Duodenal mucosa (tissue), 2 donors: ENCODE measurements around the gene RERE.

Experiments
- H3K27ac ChIP-seq: one replicate; pipeline ENCODE4 v1.7.0; 2013; ENCODE audit warnings: low read depth, low read length
- H3K27me3 ChIP-seq, 2 donors: one replicate each; pipeline ENCODE4 v1.7.0; 2013; ENCODE audit warnings: low read length in 2 of 2, control low read depth in 1 of 2; ENCODE audit not compliant: insufficient read depth in 2 of 2, control insufficient read depth in 1 of 2
- H3K36me3 ChIP-seq, 2 donors: one replicate each; pipeline ENCODE4 v1.7.0; 2013; ENCODE audit warnings: low read length in 2 of 2, control low read depth in 1 of 2; ENCODE audit not compliant: insufficient read depth in 2 of 2, control insufficient read depth in 1 of 2
- H3K4me1 ChIP-seq, 2 donors: one replicate each; pipeline ENCODE4 v1.7.0; 2013; ENCODE audit warnings: low read length in 2 of 2, control low read depth in 1 of 2; ENCODE audit not compliant: insufficient read depth in 2 of 2, control insufficient read depth in 1 of 2
- H3K4me3 ChIP-seq, 2 donors: one replicate each; pipeline ENCODE4 v1.7.0; 2013; ENCODE audit warnings: low read length in 2 of 2, low read depth in 1 of 2
- H3K9ac ChIP-seq, 2 donors: one replicate each; pipeline ENCODE4 v1.7.0; 2013; ENCODE audit warnings: low read length in 2 of 2, low read depth in 1 of 2
- H3K9me3 ChIP-seq, 2 donors: one replicate each; pipeline ENCODE4 v1.7.0; 2013; ENCODE audit warnings: low read length in 2 of 2, control low read depth in 1 of 2; ENCODE audit not compliant: control insufficient read depth in 1 of 2

Gene RERE

DNA sequence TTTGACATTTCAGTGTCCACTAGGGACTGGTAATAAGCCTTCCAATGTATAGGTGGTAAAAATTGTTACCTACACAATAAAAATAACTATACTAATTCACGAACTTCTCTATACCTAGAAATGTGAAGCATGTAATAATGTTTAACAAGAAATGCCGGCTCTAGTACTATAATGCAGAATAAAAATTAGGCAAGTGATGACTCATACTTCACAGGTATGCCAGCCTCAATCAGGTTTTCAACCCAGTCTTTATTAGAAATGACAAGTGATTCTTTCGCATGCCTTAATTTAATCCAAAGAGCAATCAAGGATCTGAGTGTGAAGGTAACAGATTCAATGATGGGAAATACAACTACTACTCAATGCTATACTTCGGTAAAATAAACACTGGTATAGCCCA, 134.9 kb downstream of the RERE start:
- H3K27me3 ChIP-seq, result no peaks in the 10 kb centered on the region
- no peak overlapping the region for H3K27ac ChIP-seq
- no peak overlapping the region for H3K9ac ChIP-seq
- no peaks in the 10 kb centered on the region for H3K36me3 ChIP-seq
- no peak overlapping the region for H3K4me3 ChIP-seq
- H3K4me1 ChIP-seq, result peaks cover 10 to 39% of the 10 kb centered on the region in 2 donors
- H3K9me3 ChIP-seq, result no peaks in the 10 kb centered on the region

- no peaks in the 10 kb centered on the region for H3K27me3 ChIP-seq
- no peak overlapping the region for H3K27ac ChIP-seq
- H3K4me1 ChIP-seq, result peaks cover 10 to 33% of the 10 kb centered on the region in 2 donors
- H3K9ac ChIP-seq, result no peak overlapping the region
- H3K4me3 ChIP-seq, result no peak overlapping the region
- H3K36me3 ChIP-seq, result no peaks in the 10 kb centered on the region
- no peaks in the 10 kb centered on the region for H3K9me3 ChIP-seq
Observed at GRCh38 chr1:8681911-8682310, 135.5 kb downstream of the RERE start.

DNA sequence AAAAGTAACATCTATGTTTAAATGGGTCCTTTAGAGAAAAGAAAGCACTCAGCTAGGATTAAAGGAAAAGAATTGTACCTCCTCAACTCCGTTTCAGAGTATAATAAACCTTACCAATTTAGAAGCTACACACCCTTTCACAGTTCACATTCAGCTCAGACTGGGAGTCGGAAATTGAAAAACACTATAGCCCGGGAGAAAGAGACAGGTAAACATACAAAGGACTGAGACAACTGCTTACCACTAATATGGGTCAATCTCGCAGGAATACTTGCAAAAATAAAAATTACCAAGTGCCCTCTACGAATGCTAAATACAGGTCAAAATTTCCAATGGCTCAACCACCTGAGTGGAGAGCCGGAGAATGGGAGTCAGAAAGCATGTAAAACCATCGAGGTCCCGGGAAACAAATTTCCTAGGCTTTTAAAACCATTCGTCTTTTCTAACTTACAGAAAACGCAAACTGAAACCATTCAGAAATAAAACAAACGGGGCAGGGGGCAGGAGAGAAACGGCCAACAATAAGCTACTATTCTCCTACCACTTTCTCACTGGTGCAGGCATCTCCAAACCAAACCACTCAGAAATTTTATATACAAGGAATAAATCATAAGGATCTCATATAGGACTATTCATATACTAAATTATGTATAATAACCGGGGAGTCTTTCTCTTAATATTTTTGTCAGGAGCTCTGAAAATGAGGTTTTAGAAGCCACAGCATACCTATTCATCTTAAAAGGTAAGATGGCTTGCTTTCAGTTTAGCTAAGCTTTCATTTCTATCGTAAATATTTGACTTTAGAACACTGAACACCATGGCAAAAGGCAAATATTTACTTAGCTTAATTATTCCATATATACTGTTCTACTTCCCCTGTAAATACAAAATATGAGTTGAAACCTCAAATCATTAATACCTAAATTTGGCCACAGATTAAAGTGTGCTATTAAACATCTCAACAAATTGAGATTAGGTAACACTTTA, 136.5 kb downstream of the RERE start:
- H3K4me1 ChIP-seq, result peaks cover 10 to 30% of the 10 kb centered on the region in 2 donors
- peak overlapping the region; percentile 28 to 49 for H3K9ac ChIP-seq
- H3K27me3 ChIP-seq, result no peaks in the 10 kb centered on the region
- H3K9me3 ChIP-seq, result no peaks in the 10 kb centered on the region
- H3K27ac ChIP-seq, result no peak overlapping the region
- no peaks in the 10 kb centered on the region for H3K36me3 ChIP-seq
- H3K4me3 ChIP-seq, result peak overlapping the region; percentile 53 to 66

DNA sequence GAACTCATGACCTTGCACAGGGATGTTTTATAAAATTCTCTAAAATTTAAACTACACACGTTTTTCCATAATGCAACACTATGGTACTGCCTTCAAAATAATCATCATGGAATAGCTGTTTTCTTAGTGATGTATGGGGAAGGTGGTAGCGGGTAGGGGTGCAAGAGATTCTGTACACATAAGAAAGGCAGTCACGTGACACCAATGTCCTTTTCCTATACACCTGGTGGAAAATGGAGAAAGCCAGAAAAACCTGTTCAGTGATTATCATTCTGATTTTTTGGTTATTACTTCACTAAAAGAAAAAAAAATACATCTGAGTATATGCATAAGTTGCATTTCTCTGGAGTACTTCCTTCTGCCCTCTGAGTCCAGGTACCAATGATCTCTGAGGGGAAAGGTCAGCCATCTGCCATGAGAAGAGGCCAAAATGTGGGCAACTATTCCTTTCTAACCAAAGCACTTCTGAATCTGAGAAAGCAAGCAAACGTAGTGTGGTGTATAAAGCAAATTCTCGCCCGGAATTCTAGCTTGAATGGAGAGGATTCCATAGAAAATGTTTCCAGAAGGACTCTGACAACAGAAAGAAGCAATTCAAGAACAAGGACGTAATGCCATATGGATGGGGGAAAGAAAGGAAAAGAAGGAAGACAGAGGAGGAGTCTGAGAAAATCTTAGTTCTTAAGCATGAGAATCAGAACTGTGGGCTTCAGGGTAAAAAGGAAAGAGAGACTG, 137.3 kb downstream of the RERE start:
- Histone ChIP-seq H3K27ac (no peak overlapping the region), H3K27me3 (no peaks in the 10 kb centered on the region), H3K4me3 (peak overlapping the region; percentile 53 to 66), H3K4me1 (peaks cover 10 to 30% of the 10 kb centered on the region in 2 donors), H3K36me3 (no peaks in the 10 kb centered on the region), H3K9me3 (no peaks in the 10 kb centered on the region), H3K9ac (peak overlapping the region; percentile 28 to 49)

- Histone ChIP-seq H3K27me3 (no peaks in the 10 kb centered on the region), H3K36me3 (no peaks in the 10 kb centered on the region), H3K27ac (no peak overlapping the region), H3K4me1 (peaks cover 10 to 31% of the 10 kb centered on the region in 2 donors), H3K9ac (no peak overlapping the region), H3K9me3 (no peaks in the 10 kb centered on the region), H3K4me3 (no peak overlapping the region)
Observed at GRCh38 chr1:8679395-8679800, 138.0 kb downstream of the RERE start.

DNA sequence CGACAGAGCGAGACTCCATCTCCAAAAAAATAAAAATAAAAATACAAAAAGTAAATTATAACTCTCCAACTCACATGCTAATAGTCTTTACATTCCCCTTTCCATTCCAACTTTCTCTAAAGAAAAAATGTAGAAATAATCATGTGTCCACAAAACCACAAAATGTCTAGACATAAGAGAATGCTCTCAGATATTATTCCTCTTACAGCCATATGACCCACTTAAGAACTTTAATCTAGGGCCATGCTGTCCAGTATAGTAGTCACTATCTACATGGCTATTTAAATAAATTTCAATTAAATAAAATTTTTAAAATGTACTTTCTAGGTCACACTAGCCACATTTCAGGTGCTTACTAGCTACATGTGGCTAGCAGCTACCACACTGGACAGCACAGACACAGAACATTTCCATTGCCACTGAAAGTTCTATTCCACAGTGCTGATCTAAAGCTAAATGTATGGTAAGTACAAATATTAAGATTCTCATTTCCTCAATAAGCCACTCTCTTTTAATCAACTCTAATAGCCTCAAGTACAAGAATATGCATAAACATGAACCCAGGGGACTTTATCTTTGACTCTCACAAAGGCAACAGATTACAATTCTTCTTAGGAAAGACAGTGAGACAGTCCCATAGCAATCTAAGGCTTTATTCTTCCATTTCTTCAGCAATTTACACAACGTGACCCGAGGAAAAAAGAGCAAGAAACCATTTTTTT, 138.6 kb downstream of the RERE start:
- H3K27me3 ChIP-seq, result no peaks in the 10 kb centered on the region
- no peak overlapping the region for H3K4me3 ChIP-seq
- no peak overlapping the region for H3K9ac ChIP-seq
- no peaks in the 10 kb centered on the region for H3K36me3 ChIP-seq
- H3K27ac ChIP-seq, result no peak overlapping the region
- H3K4me1 ChIP-seq, result peaks cover 10 to 32% of the 10 kb centered on the region in 2 donors
- no peaks in the 10 kb centered on the region for H3K9me3 ChIP-seq

- H3K9ac ChIP-seq, result no peak overlapping the region
- H3K27me3 ChIP-seq, result no peaks in the 10 kb centered on the region
- H3K4me3 ChIP-seq, result no peak overlapping the region
- no peaks in the 10 kb centered on the region for H3K9me3 ChIP-seq
- H3K36me3 ChIP-seq, result no peaks in the 10 kb centered on the region
- H3K4me1 ChIP-seq, result peaks cover 10 to 32% of the 10 kb centered on the region in 2 donors
- no peak overlapping the region for H3K27ac ChIP-seq
Observed at GRCh38 chr1:8677782-8678181, 139.7 kb downstream of the RERE start.

- Histone ChIP-seq H3K4me3 (no peak overlapping the region), H3K36me3 (no peaks in the 10 kb centered on the region), H3K9me3 (no peaks in the 10 kb centered on the region), H3K9ac (no peak overlapping the region), H3K27me3 (no peaks in the 10 kb centered on the region), H3K4me1 (peaks cover 10 to 23% of the 10 kb centered on the region in 2 donors), H3K27ac (no peak overlapping the region)
Observed at GRCh38 chr1:8676813-8677212, 140.6 kb downstream of the RERE start.

- H3K9me3 ChIP-seq, result no peaks in the 10 kb centered on the region
- H3K27me3 ChIP-seq, result no peaks in the 10 kb centered on the region
- no peak overlapping the region for H3K9ac ChIP-seq
- no peak overlapping the region for H3K27ac ChIP-seq
- no peaks in the 10 kb centered on the region for H3K36me3 ChIP-seq
- H3K4me3 ChIP-seq, result no peak overlapping the region
- peaks cover 10 to 27% of the 10 kb centered on the region in 2 donors for H3K4me1 ChIP-seq
Observed at GRCh38 chr1:8676072-8676471, 141.4 kb downstream of the RERE start.
